Measurements from ENCODE around the gene CAB39.

DNA sequence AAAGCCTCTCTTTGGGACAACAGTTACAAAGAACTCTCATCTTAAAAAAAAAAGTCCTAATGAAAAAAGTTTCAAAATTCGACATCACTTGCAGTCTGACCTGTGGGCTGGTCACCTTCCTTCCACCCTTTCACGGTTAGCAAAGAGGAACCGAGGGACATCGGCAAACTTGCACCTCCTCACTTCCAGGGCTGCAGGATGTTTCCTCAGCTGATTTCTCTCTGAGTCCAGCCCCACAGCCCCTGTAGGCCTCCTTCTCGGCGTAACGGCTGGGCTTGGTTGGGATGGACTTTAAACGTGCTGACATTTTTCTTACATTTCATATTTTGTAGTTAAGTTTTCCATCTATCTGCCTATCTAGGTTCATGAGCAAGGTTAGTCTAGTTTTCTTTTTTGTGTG, 5.7 kb upstream of the CAB39 start:
- TF ChIP-seq CREB1 (CRISPR knock-in tag; IDR thresholded peaks at IDR 0.05; ENCODE audit: low read depth) (no peak), CTCF (conservative IDR thresholded peaks at IDR 0.05; ENCODE audit: low read depth in 2 of 2) (no peak), EZH2phosphoT487 (IDR thresholded peaks at IDR 0.05; ENCODE audit: unreplicated experiment) (no peak)
